ENCODE data around the gene MIS18BP1.
"Not testable (repeated sequence)": the region's sequence is repeated elsewhere in the genome, so short reads cannot be mapped to it uniquely, and the experiment has no call there.

The MIS18BP1 gene

GRCh38 chr14:45249856-45250575, 3.0 kb downstream of the MIS18BP1 start:
- peak; percentile 95 for DNase-seq
- in situ Hi-C loops (cut with MboI; ENCODE audit: low pct_unique_long_range_greater_than_20kb, low sequenced_read_pairs): loop anchor here (25.0 kb wide), 1 partner anchor 338 kb away; no protein-coding TSS in a partner anchor

- in situ Hi-C loops (cut with MboI; ENCODE audit: low pct_unique_long_range_greater_than_20kb, low sequenced_read_pairs): no loop called here
- no peak for DNase-seq
These were observed 5.6 kb downstream of the MIS18BP1 start for GRCh38 chr14:45247427-45247826.

- no peak for DNase-seq
- in situ Hi-C loops (cut with MboI; ENCODE audit: low pct_unique_long_range_greater_than_20kb, low sequenced_read_pairs): no loop called here
These were observed 6.3 kb downstream of the MIS18BP1 start for GRCh38 chr14:45246691-45247090.

- no peak for DNase-seq
- in situ Hi-C loops (cut with MboI; ENCODE audit: low pct_unique_long_range_greater_than_20kb, low sequenced_read_pairs): no loop called here
These were observed 6.9 kb downstream of the MIS18BP1 start for GRCh38 chr14:45246151-45246550.

GRCh38 chr14:45242706-45243105, 10.3 kb downstream of the MIS18BP1 start:
- no peak for DNase-seq
- in situ Hi-C loops (cut with MboI; ENCODE audit: low pct_unique_long_range_greater_than_20kb, low sequenced_read_pairs): no loop called here

- in situ Hi-C loops (cut with MboI; ENCODE audit: low pct_unique_long_range_greater_than_20kb, low sequenced_read_pairs): no loop called here
- DNase-seq: no peak
These were observed 14.0 kb downstream of the MIS18BP1 start for GRCh38 chr14:45238988-45239387.

GRCh38 chr14:45227566-45227965, 25.4 kb downstream of the MIS18BP1 start:
- in situ Hi-C loops (cut with MboI; ENCODE audit: low pct_unique_long_range_greater_than_20kb, low sequenced_read_pairs): no loop called here
- no peak for DNase-seq

GRCh38 chr14:45222485-45223262, 30.3 kb downstream of the MIS18BP1 start:
- in situ Hi-C loops (cut with MboI; ENCODE audit: low pct_unique_long_range_greater_than_20kb, low sequenced_read_pairs): no loop called here
- DNase-seq: no peak

GRCh38 chr14:45214341-45214740, 38.7 kb downstream of the MIS18BP1 start:
- in situ Hi-C loops (cut with MboI; ENCODE audit: low pct_unique_long_range_greater_than_20kb, low sequenced_read_pairs); DNase-seq: not testable (repeated sequence)

- DNase-seq; in situ Hi-C loops (cut with MboI; ENCODE audit: low pct_unique_long_range_greater_than_20kb, low sequenced_read_pairs): not testable (repeated sequence)
These were observed 39.3 kb downstream of the MIS18BP1 start for GRCh38 chr14:45213716-45214115.

- in situ Hi-C loops (cut with MboI; ENCODE audit: low pct_unique_long_range_greater_than_20kb, low sequenced_read_pairs): no loop called here
- DNase-seq: no peak
These were observed 40.8 kb downstream of the MIS18BP1 start for GRCh38 chr14:45212231-45212630.

- in situ Hi-C loops (cut with MboI; ENCODE audit: low pct_unique_long_range_greater_than_20kb, low sequenced_read_pairs): no loop called here
- no peak for DNase-seq
These were observed 41.7 kb downstream of the MIS18BP1 start for GRCh38 chr14:45211295-45211694.

- in situ Hi-C loops (cut with MboI; ENCODE audit: low pct_unique_long_range_greater_than_20kb, low sequenced_read_pairs): no loop called here
- DNase-seq: no peak
These were observed 42.8 kb downstream of the MIS18BP1 start for GRCh38 chr14:45210159-45210558.

GRCh38 chr14:45204241-45204640, 48.8 kb downstream of the MIS18BP1 start:
- no peak for DNase-seq
- in situ Hi-C loops (cut with MboI; ENCODE audit: low pct_unique_long_range_greater_than_20kb, low sequenced_read_pairs): no loop called here

- in situ Hi-C loops (cut with MboI; ENCODE audit: low pct_unique_long_range_greater_than_20kb, low sequenced_read_pairs): no loop called here
- peak; percentile 60 for DNase-seq
These were observed 51.1 kb downstream of the MIS18BP1 start for GRCh38 chr14:45201905-45202304.

- DNase-seq: no peak
- in situ Hi-C loops (cut with MboI; ENCODE audit: low pct_unique_long_range_greater_than_20kb, low sequenced_read_pairs): no loop called here
These were observed 53.8 kb downstream of the MIS18BP1 start for GRCh38 chr14:45199230-45199629.

GRCh38 chr14:45198551-45198950, 54.5 kb downstream of the MIS18BP1 start:
- DNase-seq: no peak
- in situ Hi-C loops (cut with MboI; ENCODE audit: low pct_unique_long_range_greater_than_20kb, low sequenced_read_pairs): no loop called here

GRCh38 chr14:45194964-45195363, 58.0 kb downstream of the MIS18BP1 start:
- in situ Hi-C loops (cut with MboI; ENCODE audit: low pct_unique_long_range_greater_than_20kb, low sequenced_read_pairs): no loop called here
- no peak for DNase-seq

- in situ Hi-C loops (cut with MboI; ENCODE audit: low pct_unique_long_range_greater_than_20kb, low sequenced_read_pairs): no loop called here
These were observed 67.7 kb downstream of the MIS18BP1 start for GRCh38 chr14:45185100-45185814.

GRCh38 chr14:45181806-45182205, 71.2 kb downstream of the MIS18BP1 start:
- DNase-seq: no peak
- in situ Hi-C loops (cut with MboI; ENCODE audit: low pct_unique_long_range_greater_than_20kb, low sequenced_read_pairs): no loop called here

More at GRCh38 chr14:45185100-45185814, 67.7 kb downstream of the MIS18BP1 start:
- no peak for DNase-seq

Measured in KBM-7 (cell line).